Esophagus muscularis mucosa (tissue), 4 donors: ENCODE results near the gene ITPR2. TPM values are rescaled to one million over a fixed set of nuclear protein-coding genes. Genes with fewer than 3 reads are reported as not detected.

Experiments
- DNase-seq: peaks from one replicate; pipeline ENCODE4 v3.0.0-alpha.2; 2017; ENCODE audit errors: extremely low spot score
- H3K27ac ChIP-seq, 4 donors: fragments of 200-600 bp; sonication (generic); replicated peaks in 1 of 4; 1 replicate in 3 of 4; 2 replicates in 1 of 4; pipeline ENCODE4 v1.5.1; 2016 to 2019; ENCODE audit warnings: mild to moderate bottlenecking in 1 of 4
- H3K27me3 ChIP-seq, 4 donors: fragments of 200-600 bp; sonication (generic); one replicate each; pipeline versions ENCODE4 v1.5.1 to v1.6.0; 2016 to 2019
- H3K36me3 ChIP-seq, 4 donors: fragments of 200-600 bp; sonication (generic); one replicate each; pipeline ENCODE4 v1.5.1; 2016 to 2019
- H3K4me1 ChIP-seq, 4 donors: fragments of 200-600 bp; sonication (generic); one replicate each; pipeline ENCODE4 v1.5.1; 2016 to 2019
- H3K4me3 ChIP-seq, 4 donors: fragments of 200-600 bp; sonication (generic); 1 replicate in 2 of 4; 2 replicates in 2 of 4; pipeline ENCODE4 v1.5.1; 2016 to 2019; ENCODE audit warnings: mild to moderate bottlenecking in 4 of 4, moderate library complexity in 1 of 4
- H3K9me3 ChIP-seq, 4 donors: fragments of 200-600 bp; sonication (generic); 1 replicate in 3 of 4; 2 replicates in 1 of 4; pipeline ENCODE4 v1.5.1; 2016 to 2019
- CTCF ChIP-seq, 3 experiments: fragments of 200-600 bp in 2 of 3; fragments of 450-650 bp in 1 of 3; sonication (generic) in 2 of 3; IDR thresholded peaks; one replicate each; pipeline ENCODE4 v1.5.1; 2017 to 2019; ENCODE audit warnings: antibody characterized with exemption in 3 of 3, mild to moderate bottlenecking in 2 of 3, moderate library complexity in 1 of 3
- EP300 ChIP-seq: sonication (generic); formaldehyde crosslinking; IDR thresholded peaks from one replicate; pipeline ENCODE4 v1.6.1; 2017; ENCODE audit warnings: antibody characterized with exemption
- POLR2A ChIP-seq: fragments of 450-650 bp; IDR thresholded peaks from one replicate; pipeline ENCODE4 v1.6.1; 2017; ENCODE audit warnings: antibody characterized with exemption, moderate library complexity, mild to moderate bottlenecking, low read depth
- POLR2AphosphoS5 ChIP-seq, 2 donors: sonication (generic); formaldehyde crosslinking; IDR thresholded peaks; one replicate each; pipeline ENCODE4 v1.6.1; 2017; ENCODE audit warnings: antibody characterized with exemption in 2 of 2
- WGBS: methylation state at CpG from one replicate; pipeline ENCODE4 v1.1.5; 2018; 5-methylcytosine and 5-hydroxymethylcytosine counted together
- intact Hi-C: fragments of 100-400 bp; cut with DNase I; formaldehyde crosslinking; loops from one replicate; pipeline ENCODE4 v1.15.1; 2023
- total RNA-seq, 4 donors: library from RNA; depleted of rRNA; stranded (reverse); fragments of >200 nt; gene quantifications; one replicate each; pipeline versions ENCODE4 v1.1.0 to v1.2.1, GENCODE V29; 2016

The ITPR2 gene
- total RNA-seq, 4 donors from 2014 or later, result 23.7 to 26.6 (median 25.4) TPM

- no peak overlapping the region for H3K4me3 ChIP-seq
- intact Hi-C loops, result no loop called here
- TF ChIP-seq CTCF (IDR thresholded peaks at IDR 0.05) (no peak), POLR2AphosphoS5 (IDR thresholded peaks at IDR 0.05) (no peak), POLR2A (no peak), EP300 (no peak)
- no peaks in the 10 kb centered on the region for H3K36me3 ChIP-seq
- no peaks in the 10 kb centered on the region for H3K27me3 ChIP-seq
- H3K27ac ChIP-seq, result peak overlapping the region in 1 of 4 donors; percentile 22
- peaks cover 0 to 17% (median 16%) of the 10 kb centered on the region in 4 donors for H3K4me1 ChIP-seq
- DNase-seq, result no peak
- no peaks in the 10 kb centered on the region for H3K9me3 ChIP-seq
- WGBS, result 65% methylated on average over 1 of the region's 1 CpG
Observed at GRCh38 chr12:26499979-26500640, 332.9 kb downstream of the ITPR2 start.

GRCh38 chr12:26496170-26496569 is 336.8 kb downstream of the ITPR2 start:
- TF ChIP-seq POLR2A (no peak), EP300 (no peak), CTCF (IDR thresholded peaks at IDR 0.05) (no peak), POLR2AphosphoS5 (IDR thresholded peaks at IDR 0.05) (no peak)
- intact Hi-C loops, result no loop called here
- 100% methylated on average over 1 of the region's 1 CpG for WGBS
- H3K4me3 ChIP-seq, result no peak overlapping the region
- peaks cover 0 to 18% (median 4%) of the 10 kb centered on the region in 4 donors for H3K36me3 ChIP-seq
- no peaks in the 10 kb centered on the region for H3K9me3 ChIP-seq
- H3K27me3 ChIP-seq, result no peaks in the 10 kb centered on the region
- no peak overlapping the region for H3K27ac ChIP-seq
- peaks cover 0 to 17% (median 16%) of the 10 kb centered on the region in 4 donors for H3K4me1 ChIP-seq
- DNase-seq, result no peak

GRCh38 chr12:26493656-26494055 is 339.3 kb downstream of the ITPR2 start:
- Histone ChIP-seq H3K27me3 (no peaks in the 10 kb centered on the region), H3K27ac (no peak overlapping the region), H3K36me3 (peaks cover 0 to 26% (median 4%) of the 10 kb centered on the region in 4 donors), H3K9me3 (no peaks in the 10 kb centered on the region), H3K4me1 (no peaks in the 10 kb centered on the region), H3K4me3 (no peak overlapping the region)
- 75% methylated on average over 3 of the region's 3 CpGs for WGBS
- intact Hi-C loops, result no loop called here
- TF ChIP-seq POLR2AphosphoS5 (IDR thresholded peaks at IDR 0.05) (no peak), CTCF (IDR thresholded peaks at IDR 0.05) (no peak), POLR2A (no peak), EP300 (no peak)
- no peak for DNase-seq

GRCh38 chr12:26492406-26492805 is 340.6 kb downstream of the ITPR2 start:
- H3K27me3 ChIP-seq, result no peaks in the 10 kb centered on the region
- H3K36me3 ChIP-seq, result peaks cover 0 to 26% (median 4%) of the 10 kb centered on the region in 4 donors
- no peaks in the 10 kb centered on the region for H3K9me3 ChIP-seq
- intact Hi-C loops, result no loop called here
- no peak overlapping the region for H3K4me3 ChIP-seq
- H3K27ac ChIP-seq, result no peak overlapping the region
- TF ChIP-seq POLR2A (no peak), CTCF (IDR thresholded peaks at IDR 0.05) (no peak), POLR2AphosphoS5 (IDR thresholded peaks at IDR 0.05) (no peak), EP300 (no peak)
- H3K4me1 ChIP-seq, result no peaks in the 10 kb centered on the region
- DNase-seq, result no peak
- WGBS, result 83% methylated on average over 1 of the region's 1 CpG

- 98% methylated on average over 2 of the region's 2 CpGs for WGBS
- peaks cover 0 to 33% (median 6%) of the 10 kb centered on the region in 4 donors for H3K36me3 ChIP-seq
- TF ChIP-seq CTCF (IDR thresholded peaks at IDR 0.05) (no peak), POLR2A (no peak), EP300 (no peak), POLR2AphosphoS5 (IDR thresholded peaks at IDR 0.05) (no peak)
- no peaks in the 10 kb centered on the region for H3K27me3 ChIP-seq
- no peak overlapping the region for H3K27ac ChIP-seq
- H3K9me3 ChIP-seq, result no peaks in the 10 kb centered on the region
- intact Hi-C loops, result no loop called here
- no peak for DNase-seq
- H3K4me1 ChIP-seq, result no peaks in the 10 kb centered on the region
- no peak overlapping the region for H3K4me3 ChIP-seq
Observed at GRCh38 chr12:26489908-26490307, 343.1 kb downstream of the ITPR2 start.
